H1 (cell line): Measurements from ENCODE around the gene CACNB4. TPM values are rescaled to one million over a fixed set of nuclear protein-coding genes. Genes with fewer than 3 reads are reported as not detected.

ENCODE experiments used
- CTCF ChIA-PET: fragments of 300-600 bp; sonication (Branson Sonifier 250); formaldehyde crosslinking; loops from one replicate; lab custom pipeline; 2021; ENCODE audit not compliant: partially characterized antibody; lab: Charles Lee
- POLR2A ChIA-PET: fragments of 300-600 bp; sonication (Branson Sonifier 250); formaldehyde crosslinking; loops from one replicate; lab custom pipeline; 2021; ENCODE audit warnings: inconsistent platforms; ENCODE audit not compliant: partially characterized antibody; lab: Charles Lee
- DNase-seq, 2 experiments: peaks; one replicate each; pipeline versions ENCODE4 v3.0.0 to v3.0.0-alpha.2; 2010 to 2022; ENCODE audit warnings: low spot score in 2 of 2, low read depth in 1 of 2, mixed read lengths in 1 of 2
- FAIRE-seq: peaks from 2 replicates; lab custom pipeline; 2011; peaks lifted over from hg19 to GRCh38; lab: Jason Lieb, UNC
- H2AFZ ChIP-seq: 2 replicates; pipeline ENCODE4 v1.8.1; 2012; ENCODE audit warnings: low read length, inconsistent platforms
- H2AK5ac ChIP-seq: 2 replicates; pipeline ENCODE4 v1.6.1; 2013; ENCODE audit warnings: low read depth, low read length
- H2BK120ac ChIP-seq: replicated peaks from 2 replicates; pipeline ENCODE3; 2013; ENCODE audit warnings: low read depth, low read length, inconsistent platforms
- H2BK12ac ChIP-seq: 2 replicates; pipeline ENCODE4 v1.6.1; 2013; ENCODE audit warnings: low read depth, low read length
- H2BK15ac ChIP-seq: 2 replicates; pipeline ENCODE4 v1.6.1; 2013; ENCODE audit warnings: low read length
- H2BK20ac ChIP-seq: 2 replicates; pipeline ENCODE4 v1.6.1; 2013; ENCODE audit warnings: low read length
- H2BK5ac ChIP-seq: 2 replicates; pipeline ENCODE4 v1.6.1; 2013; ENCODE audit warnings: low read depth, low read length
- H3K14ac ChIP-seq: 2 replicates; pipeline ENCODE4 v1.6.1; 2013; ENCODE audit warnings: inconsistent platforms; ENCODE audit not compliant: insufficient read length
- H3K18ac ChIP-seq: 2 replicates; pipeline ENCODE4 v1.6.1; 2013; ENCODE audit warnings: low read length; ENCODE audit errors: extremely low read depth
- H3K23ac ChIP-seq: 2 replicates; pipeline ENCODE4 v1.6.1; 2013; ENCODE audit warnings: inconsistent platforms; ENCODE audit not compliant: insufficient read length
- H3K23me2 ChIP-seq: 2 replicates; pipeline ENCODE4 v1.6.1; 2013; ENCODE audit warnings: low read depth, low read length
- H3K27ac ChIP-seq: 2 replicates; pipeline ENCODE4 v1.6.1; 2011; ENCODE audit warnings: low read depth, low read length, inconsistent platforms
- H3K27me3 ChIP-seq, 4 experiments: replicated peaks in 1 of 4; 1 replicate in 1 of 4; 2 replicates in 3 of 4; pipeline versions ENCODE4 v1.6.1 to v1.8.1; 2011 to 2013; ENCODE audit warnings: low read length in 3 of 4, mild to moderate bottlenecking in 3 of 4, inconsistent platforms in 2 of 4, mixed read lengths in 2 of 4, moderate library complexity in 1 of 4; ENCODE audit not compliant: control insufficient read depth in 3 of 4, insufficient read depth in 3 of 4; ENCODE audit errors: extremely low read depth in 1 of 4
- H3K36me3 ChIP-seq, 4 experiments: 2 replicates each; pipeline versions ENCODE4 v1.6.1 to v1.8.1; 2011 to 2013; ENCODE audit warnings: mild to moderate bottlenecking in 4 of 4, low read length in 3 of 4, moderate library complexity in 2 of 4, control low read depth in 1 of 4, inconsistent platforms in 1 of 4; ENCODE audit not compliant: insufficient read depth in 4 of 4, control insufficient read depth in 2 of 4
- H3K4ac ChIP-seq: replicated peaks from 2 replicates; pipeline ENCODE3; 2013; ENCODE audit warnings: low read length, low read depth, mixed read lengths, inconsistent platforms; ENCODE audit not compliant: insufficient read length
- H3K4me1 ChIP-seq, 4 experiments: replicated peaks in 1 of 4; 1 replicate in 1 of 4; 2 replicates in 3 of 4; pipeline versions ENCODE4 v1.6.1 to v1.8.1; 2011 to 2013; ENCODE audit warnings: low read length in 3 of 4, inconsistent platforms in 2 of 4, mixed read lengths in 1 of 4; ENCODE audit not compliant: insufficient read depth in 4 of 4, control insufficient read depth in 3 of 4
- H3K4me2 ChIP-seq, 2 experiments: 2 replicates each; pipeline versions ENCODE4 v1.6.1 to v1.8.1; 2011 to 2013; ENCODE audit warnings: low read depth in 2 of 2, low read length in 2 of 2, control low read depth in 1 of 2, inconsistent platforms in 1 of 2, mild to moderate bottlenecking in 1 of 2; ENCODE audit not compliant: insufficient read depth in 1 of 2
- H3K4me3 ChIP-seq, 4 experiments: fragments of 200-600, 300-600 bp in 1 of 4; sonication (generic), shearing (Covaris generic), sonication (Bioruptor Twin) in 1 of 4; 2 replicates each; pipeline versions ENCODE4 v1.5.1 to v1.8.1; 2011 to 2016; ENCODE audit warnings: low read length in 4 of 4, low read depth in 3 of 4, control low read depth in 2 of 4, inconsistent platforms in 2 of 4, mild to moderate bottlenecking in 2 of 4, mixed read lengths in 1 of 4, moderate library complexity in 1 of 4; ENCODE audit not compliant: insufficient read depth in 2 of 4; ENCODE audit errors: extremely low read depth in 1 of 4
- H3K56ac ChIP-seq: replicated peaks from 2 replicates; pipeline ENCODE3; 2013; ENCODE audit warnings: low read depth, mild to moderate bottlenecking, mixed read lengths, low read length, inconsistent platforms; ENCODE audit not compliant: insufficient read length
- H3K79me1 ChIP-seq: 2 replicates; pipeline ENCODE4 v1.6.1; 2013; ENCODE audit warnings: low read depth, low read length, control low read depth
- H3K79me2 ChIP-seq, 2 experiments: 2 replicates each; pipeline versions ENCODE4 v1.6.1 to v1.8.1; 2012 to 2013; ENCODE audit warnings: low read length in 2 of 2, mild to moderate bottlenecking in 2 of 2, inconsistent platforms in 1 of 2; ENCODE audit not compliant: insufficient read depth in 2 of 2, control insufficient read depth in 1 of 2
- H3K9ac ChIP-seq, 4 experiments: replicated peaks in 1 of 4; 1 replicate in 1 of 4; 2 replicates in 3 of 4; pipeline versions ENCODE4 v1.6.1 to v1.8.1; 2011 to 2013; ENCODE audit warnings: low read depth in 3 of 4, low read length in 3 of 4, control low read depth in 2 of 4, mild to moderate bottlenecking in 2 of 4, moderate library complexity in 2 of 4, inconsistent platforms in 1 of 4; ENCODE audit errors: extremely low read depth in 1 of 4
- H3K9me3 ChIP-seq, 2 experiments: 2 replicates each; pipeline versions ENCODE4 v1.6.1 to v1.8.1; 2012 to 2013; ENCODE audit warnings: mild to moderate bottlenecking in 2 of 2, moderate library complexity in 2 of 2, control low read depth in 1 of 2, inconsistent platforms in 1 of 2, low read depth in 1 of 2, low read length in 1 of 2, mixed read lengths in 1 of 2; ENCODE audit not compliant: insufficient read depth in 2 of 2
- H4K20me1 ChIP-seq, 2 experiments: replicated peaks in 1 of 2; 2 replicates each; pipeline versions ENCODE3 to v1.8.1; 2011 to 2013; ENCODE audit warnings: inconsistent platforms in 2 of 2, low read length in 2 of 2, mild to moderate bottlenecking in 1 of 2; ENCODE audit not compliant: insufficient read depth in 2 of 2, control insufficient read depth in 1 of 2
- H4K5ac ChIP-seq: 2 replicates; pipeline ENCODE4 v1.6.1; 2013; ENCODE audit warnings: low read length, low read depth, mixed read lengths, inconsistent platforms; ENCODE audit not compliant: insufficient read length
- H4K8ac ChIP-seq: 2 replicates; pipeline ENCODE4 v1.8.0; 2013; ENCODE audit warnings: mild to moderate bottlenecking, moderate library complexity, low read length, inconsistent platforms; ENCODE audit not compliant: insufficient read depth; ENCODE audit errors: extremely low read depth
- H4K91ac ChIP-seq: replicated peaks from 2 replicates; pipeline ENCODE3; 2013; ENCODE audit warnings: low read length, mixed read lengths, inconsistent platforms; ENCODE audit not compliant: insufficient read length
- ASH2L ChIP-seq: fragments of 200-600, 300-600 bp; sonication (generic); IDR thresholded peaks from one replicate; pipeline ENCODE4 v1.7.1; 2017; ENCODE audit warnings: low read length
- CBX8 ChIP-seq: fragments of 300-800, 300-1000 bp; sonication (generic); IDR thresholded peaks from 2 replicates; pipeline ENCODE4 v1.7.1; 2016; ENCODE audit warnings: low read depth, low read length, borderline replicate concordance
- CTBP2 ChIP-seq: IDR thresholded peaks from 2 replicates; pipeline ENCODE4 v1.7.0; 2011; ENCODE audit warnings: borderline replicate concordance, mild to moderate bottlenecking, moderate library complexity, mixed read lengths, low read length; ENCODE audit not compliant: insufficient read depth, insufficient read length
- HDAC2 ChIP-seq, 2 experiments: fragments of 300-600 bp in 1 of 2; sonication (generic) in 1 of 2; IDR thresholded peaks; 2 replicates each; pipeline ENCODE4 v1.6.1; 2011 to 2012; ENCODE audit warnings: low read depth in 2 of 2, low read length in 2 of 2, mild to moderate bottlenecking in 2 of 2, moderate library complexity in 2 of 2, borderline replicate concordance in 1 of 2, inconsistent platforms in 1 of 2
- JUND ChIP-seq: IDR thresholded peaks from 2 replicates; pipeline ENCODE4 v1.6.1; 2011; ENCODE audit warnings: mild to moderate bottlenecking, improper control_type of control experiment, low read length
- MAX ChIP-seq: IDR thresholded peaks from 2 replicates; pipeline ENCODE4 v1.6.1; 2012; ENCODE audit warnings: inconsistent platforms
- NANOG ChIP-seq: IDR thresholded peaks from 2 replicates; pipeline ENCODE4 v1.6.1; 2011; ENCODE audit warnings: low read length, low read depth, mild to moderate bottlenecking, inconsistent platforms; ENCODE audit not compliant: insufficient read depth, poor library complexity, severe bottlenecking
- SIX5 ChIP-seq: IDR thresholded peaks from 2 replicates; pipeline ENCODE4 v1.6.1; 2011; ENCODE audit warnings: mild to moderate bottlenecking, low read depth, low read length
- SP2 ChIP-seq: IDR thresholded peaks from 2 replicates; pipeline ENCODE4 v1.6.1; 2012; ENCODE audit warnings: mild to moderate bottlenecking, low read length, inconsistent platforms
- TAF7 ChIP-seq: optimal IDR thresholded peaks from 2 replicates; pipeline ENCODE3; 2011; ENCODE audit warnings: low read depth, mild to moderate bottlenecking, inconsistent platforms, low read length, moderate library complexity, borderline replicate concordance
- USF2 ChIP-seq: IDR thresholded peaks from 2 replicates; pipeline ENCODE4 v1.6.1; 2011; ENCODE audit warnings: low read length, improper control_type of control experiment
- WGBS, 2 experiments: shearing (Covaris generic) in 1 of 2; methylation state at CpG; one replicate each; pipeline versions ENCODE4 v1.1.6 to v1.1.7; 2013 to 2015; ENCODE audit warnings: low lambda C conversion rate in 2 of 2, mixed read lengths in 2 of 2, inconsistent platforms in 1 of 2, low coverage in 1 of 2, missing lambda C conversion rate in 1 of 2; ENCODE audit not compliant: insufficient replicate concordance in 2 of 2, insufficient coverage in 1 of 2, insufficient read length in 1 of 2; ENCODE audit errors: extremely low coverage in 1 of 2, missing lambda C conversion rate in 1 of 2; 5-methylcytosine and 5-hydroxymethylcytosine counted together
- polyA plus RNA-seq, 7 experiments: library from polyadenylated mRNA; depleted of rRNA in 3 of 7; stranded (reverse) in 5 of 7; unstranded in 2 of 7; fragments of >200 nt in 5 of 7; fragments of 200-250 nt in 2 of 7; gene quantifications; 1 replicate in 5 of 7; 2 replicates in 1 of 7; 4 replicates in 1 of 7; pipeline versions ENCODE4 v1.2.1 to v1.2.3, GENCODE V29; 2011 to 2013; ENCODE audit warnings: missing spikeins in 2 of 7, mixed read lengths in 2 of 7
- total RNA-seq: library from RNA; stranded (reverse); fragmentation: NEBNext Ultra II Directional; extraction: Animal tissue kit (Norgen Biotek cat#: 25700); gene quantifications from 2 replicates; pipeline ENCODE4 v1.2.1, GENCODE V29; 2021

CACNB4 gene
- total and polyA plus RNA-seq, 2 of the 8 experiments (the other 6 are each of a cell fraction or from before 2014, with no cell fraction given), result 2.0 to 4.0 TPM

- WGBS, 2 experiments, result 87% methylated on average over 6 of the region's 6 CpGs; no CpG with 5 or more reads in 1 of the 2 experiments
- Histone ChIP-seq H3K4me1 (peaks cover 7 to 18% (median 10%) of the 10 kb centered on the region in 4 experiments), H3K36me3 (no peaks in the 10 kb centered on the region), H3K56ac (no peak overlapping the region), H3K23me2 (0 out of 2 replicates have a peak, but pooled peaks cover 2% of the 10 kb centered on the region), H3K27ac (no peak overlapping the region), H3K18ac (no peak overlapping the region), H2BK120ac (no peak overlapping the region), H4K20me1 (no peaks in the 10 kb centered on the region), H3K23ac (no peak overlapping the region), H3K4ac (no peak overlapping the region), H2AFZ (no peak overlapping the region), H3K9me3 (no peaks in the 10 kb centered on the region), H2BK20ac (no peak overlapping the region; the same call in 1 of the 2 replicates), H2BK12ac (no peak overlapping the region), H4K8ac (no peak overlapping the region), H2BK15ac (no peak overlapping the region), H3K79me1 (no peaks in the 10 kb centered on the region), H3K14ac (no peak overlapping the region), H4K91ac (peak overlapping the region; percentile 57), H2BK5ac (0 out of 2 replicates have a peak overlapping the region, but pooled peaks have one; percentile 3), H3K79me2 (no peaks in the 10 kb centered on the region), H2AK5ac (no peak overlapping the region)
- ChIA-PET POLR2A (interaction anchor here (0.9 kb wide), 1 partner anchor 11 kb away, joined by 3 read pairs; no protein-coding TSS in a partner anchor), CTCF (interaction anchor here (0.6 to 6.6 kb wide), 8 partner anchors 12 to 585 kb away, joined by 3 to 95 read pairs (median 4); no protein-coding TSS in a partner anchor)
- no peak for TF ChIP-seq TAF7
- no peak for TF ChIP-seq JUND
- no peak for TF ChIP-seq USF2
- TF ChIP-seq MAX, result no peak
- no peak for TF ChIP-seq ASH2L
- no peak for TF ChIP-seq CTBP2
- no peak for TF ChIP-seq SIX5
- no peak for TF ChIP-seq CBX8
- TF ChIP-seq SP2, result no peak
- TF ChIP-seq HDAC2 (IDR thresholded peaks at IDR 0.05; ENCODE audit: borderline replicate concordance in 1 of 2, low read depth in 2 of 2, low read length in 2 of 2), result no peak
- TF ChIP-seq NANOG, result no peak
- TF ChIP-seq, all 59 proteins: peak for 0
- no peak for DNase-seq
- Histone ChIP-seq H3K9ac (no peak overlapping the region), H3K4me3 (no peak overlapping the region), H4K5ac (no peak overlapping the region), H3K27me3 (no peaks in the 10 kb centered on the region), H3K4me2 (peak overlapping the region in 1 of 2 experiments; percentile 61; a peak in 1 of 4 replicates)
- no peak for FAIRE-seq
These were observed 47.9 kb downstream of the CACNB4 start for GRCh38 chr2:152050915-152051314.
